Measurements from ENCODE around the gene ECI1. TPM values are rescaled to one million over a fixed set of nuclear protein-coding genes. Genes with fewer than 3 reads are reported as not detected.

ECI1 gene
- total RNA-seq, 1 experiment from 2014 or later = 140 TPM

DNA sequence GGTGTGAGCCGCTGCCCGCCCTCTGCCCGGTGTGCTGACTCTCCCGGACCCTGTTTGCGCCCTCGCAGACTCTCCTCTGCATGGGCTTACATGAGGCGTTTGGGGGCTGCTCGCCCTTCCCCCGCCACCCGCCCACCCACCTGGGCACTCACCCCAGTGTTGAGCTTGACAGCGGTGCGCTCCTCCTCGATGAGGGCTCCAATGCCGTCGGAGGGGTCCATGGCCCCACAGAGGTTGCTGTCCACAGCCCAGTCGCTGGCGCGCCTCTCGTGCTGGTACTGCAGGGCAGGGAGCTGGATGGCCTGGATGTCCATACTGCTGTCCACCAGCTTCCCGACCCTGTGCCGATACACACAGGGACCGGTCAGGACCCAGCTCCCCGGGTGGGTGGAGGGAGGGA lies 37.9 kb upstream of the ECI1 start:
- no peak overlapping the region for H3K27ac ChIP-seq (ENCODE audit: low read depth, low read length)
- no peak overlapping the region for H2AFZ ChIP-seq (ENCODE audit: low read depth, low read length, poor library complexity, severe bottlenecking)
- no TSS peak for BruUV-seq (replicated peaks)
- TF ChIP-seq POLR2AphosphoS5 (IDR thresholded peaks at IDR 0.05; ENCODE audit: low read depth, low read length) (no peak), CEBPB (IDR thresholded peaks at IDR 0.05; ENCODE audit: low read depth) (no peak), FOSL1 (IDR thresholded peaks at IDR 0.05; ENCODE audit: low read depth) (no peak), JUND (IDR thresholded peaks at IDR 0.05) (no peak), SIN3A (IDR thresholded peaks at IDR 0.05; ENCODE audit: low read depth) (no peak), SRF (IDR thresholded peaks at IDR 0.05; ENCODE audit: low read depth) (no peak), CBX3 (IDR thresholded peaks at IDR 0.05; ENCODE audit: low read depth) (no peak), EGR1 (IDR thresholded peaks at IDR 0.05; ENCODE audit: low read depth) (no peak), POLR2A (IDR thresholded peaks at IDR 0.05; ENCODE audit: borderline replicate concordance, extremely low read depth, insufficient read depth, insufficient read length) (no peak), EZH2 (IDR thresholded peaks at IDR 0.05) (no peak), TCF7L2 (IDR thresholded peaks at IDR 0.05; ENCODE audit: borderline replicate concordance, extremely low read depth, insufficient read depth, insufficient read length) (no peak)
- TF ChIP-seq, protein P1, sequence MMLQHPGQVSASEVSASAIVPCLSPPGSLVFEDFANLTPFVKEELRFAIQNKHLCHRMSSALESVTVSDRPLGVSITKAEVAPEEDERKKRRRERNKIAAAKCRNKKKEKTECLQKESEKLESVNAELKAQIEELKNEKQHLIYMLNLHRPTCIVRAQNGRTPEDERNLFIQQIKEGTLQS (IDR thresholded peaks at IDR 0.05) = no peak
- TF ChIP-seq, protein P2, sequence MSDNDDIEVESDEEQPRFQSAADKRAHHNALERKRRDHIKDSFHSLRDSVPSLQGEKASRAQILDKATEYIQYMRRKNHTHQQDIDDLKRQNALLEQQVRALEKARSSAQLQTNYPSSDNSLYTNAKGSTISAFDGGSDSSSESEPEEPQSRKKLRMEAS (IDR thresholded peaks at IDR 0.05) = no peak
- TF ChIP-seq, protein P3, sequence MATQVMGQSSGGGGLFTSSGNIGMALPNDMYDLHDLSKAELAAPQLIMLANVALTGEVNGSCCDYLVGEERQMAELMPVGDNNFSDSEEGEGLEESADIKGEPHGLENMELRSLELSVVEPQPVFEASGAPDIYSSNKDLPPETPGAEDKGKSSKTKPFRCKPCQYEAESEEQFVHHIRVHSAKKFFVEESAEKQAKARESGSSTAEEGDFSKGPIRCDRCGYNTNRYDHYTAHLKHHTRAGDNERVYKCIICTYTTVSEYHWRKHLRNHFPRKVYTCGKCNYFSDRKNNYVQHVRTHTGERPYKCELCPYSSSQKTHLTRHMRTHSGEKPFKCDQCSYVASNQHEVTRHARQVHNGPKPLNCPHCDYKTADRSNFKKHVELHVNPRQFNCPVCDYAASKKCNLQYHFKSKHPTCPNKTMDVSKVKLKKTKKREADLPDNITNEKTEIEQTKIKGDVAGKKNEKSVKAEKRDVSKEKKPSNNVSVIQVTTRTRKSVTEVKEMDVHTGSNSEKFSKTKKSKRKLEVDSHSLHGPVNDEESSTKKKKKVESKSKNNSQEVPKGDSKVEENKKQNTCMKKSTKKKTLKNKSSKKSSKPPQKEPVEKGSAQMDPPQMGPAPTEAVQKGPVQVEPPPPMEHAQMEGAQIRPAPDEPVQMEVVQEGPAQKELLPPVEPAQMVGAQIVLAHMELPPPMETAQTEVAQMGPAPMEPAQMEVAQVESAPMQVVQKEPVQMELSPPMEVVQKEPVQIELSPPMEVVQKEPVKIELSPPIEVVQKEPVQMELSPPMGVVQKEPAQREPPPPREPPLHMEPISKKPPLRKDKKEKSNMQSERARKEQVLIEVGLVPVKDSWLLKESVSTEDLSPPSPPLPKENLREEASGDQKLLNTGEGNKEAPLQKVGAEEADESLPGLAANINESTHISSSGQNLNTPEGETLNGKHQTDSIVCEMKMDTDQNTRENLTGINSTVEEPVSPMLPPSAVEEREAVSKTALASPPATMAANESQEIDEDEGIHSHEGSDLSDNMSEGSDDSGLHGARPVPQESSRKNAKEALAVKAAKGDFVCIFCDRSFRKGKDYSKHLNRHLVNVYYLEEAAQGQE (IDR thresholded peaks at IDR 0.05; ENCODE audit: low read depth) = no peak
- TF ChIP-seq, protein P4, sequence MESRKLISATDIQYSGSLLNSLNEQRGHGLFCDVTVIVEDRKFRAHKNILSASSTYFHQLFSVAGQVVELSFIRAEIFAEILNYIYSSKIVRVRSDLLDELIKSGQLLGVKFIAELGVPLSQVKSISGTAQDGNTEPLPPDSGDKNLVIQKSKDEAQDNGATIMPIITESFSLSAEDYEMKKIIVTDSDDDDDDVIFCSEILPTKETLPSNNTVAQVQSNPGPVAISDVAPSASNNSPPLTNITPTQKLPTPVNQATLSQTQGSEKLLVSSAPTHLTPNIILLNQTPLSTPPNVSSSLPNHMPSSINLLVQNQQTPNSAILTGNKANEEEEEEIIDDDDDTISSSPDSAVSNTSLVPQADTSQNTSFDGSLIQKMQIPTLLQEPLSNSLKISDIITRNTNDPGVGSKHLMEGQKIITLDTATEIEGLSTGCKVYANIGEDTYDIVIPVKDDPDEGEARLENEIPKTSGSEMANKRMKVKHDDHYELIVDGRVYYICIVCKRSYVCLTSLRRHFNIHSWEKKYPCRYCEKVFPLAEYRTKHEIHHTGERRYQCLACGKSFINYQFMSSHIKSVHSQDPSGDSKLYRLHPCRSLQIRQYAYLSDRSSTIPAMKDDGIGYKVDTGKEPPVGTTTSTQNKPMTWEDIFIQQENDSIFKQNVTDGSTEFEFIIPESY (IDR thresholded peaks at IDR 0.05; ENCODE audit: extremely low read depth, insufficient replicate concordance, low read length) = no peak
- ATAC-seq (no peak), DNase-seq (ENCODE audit: low read depth, low spot score) (no peak)
- H3K9me2 ChIP-seq (ENCODE audit: insufficient read depth) = no peaks in the 10 kb centered on the region
- H3K4me2 ChIP-seq (ENCODE audit: low read length) = no peak overlapping the region
- H4K20me1 ChIP-seq (ENCODE audit: insufficient read depth) = no peaks in the 10 kb centered on the region
- H3K27me3 ChIP-seq (ENCODE audit: insufficient read depth, low read length) = no peaks in the 10 kb centered on the region
- CTCF ChIA-PET = no interaction called here
- no peaks in the 10 kb centered on the region for H3K9me3 ChIP-seq (ENCODE audit: control insufficient read depth in 1 of 2, insufficient read depth in 1 of 2, low read depth in 1 of 2, low read length in 2 of 2)
- no peaks in the 10 kb centered on the region for H3K36me3 ChIP-seq (ENCODE audit: control insufficient read depth in 1 of 2, insufficient read depth in 2 of 2, low read length in 2 of 2)
- no peaks in the 10 kb centered on the region for H3K79me2 ChIP-seq (ENCODE audit: insufficient read depth, low read length)
- no peak overlapping the region for H3K9ac ChIP-seq (ENCODE audit: low read length)
- RAD21 ChIA-PET (ENCODE audit: low non-redundant PET in 1 of 2, low total read pairs in 2 of 2, uncharacterized antibody in 2 of 2, unreplicated experiment in 2 of 2) = no interaction called here
- no peaks in the 10 kb centered on the region for H3K4me1 ChIP-seq (ENCODE audit: control insufficient read depth in 1 of 2, insufficient read depth in 2 of 2, low read length in 2 of 2)
- intact Hi-C loops (cut with micrococcal nuclease) = no loop called here
- H3K4me3 ChIP-seq (replicated peaks in 1 of 2; ENCODE audit: low read depth in 1 of 2, low read length in 2 of 2) = no peak overlapping the region
- POLR2A ChIA-PET = no interaction called here

Measured in HCT116 (cell line).